ENCODE measurements around the gene CGNL1. TPM values are rescaled to one million over a fixed set of nuclear protein-coding genes. Genes with fewer than 3 reads are reported as not detected.

The CGNL1 gene
- total RNA-seq, 1 donor from 2014 or later, result 0.11 TPM

DNA sequence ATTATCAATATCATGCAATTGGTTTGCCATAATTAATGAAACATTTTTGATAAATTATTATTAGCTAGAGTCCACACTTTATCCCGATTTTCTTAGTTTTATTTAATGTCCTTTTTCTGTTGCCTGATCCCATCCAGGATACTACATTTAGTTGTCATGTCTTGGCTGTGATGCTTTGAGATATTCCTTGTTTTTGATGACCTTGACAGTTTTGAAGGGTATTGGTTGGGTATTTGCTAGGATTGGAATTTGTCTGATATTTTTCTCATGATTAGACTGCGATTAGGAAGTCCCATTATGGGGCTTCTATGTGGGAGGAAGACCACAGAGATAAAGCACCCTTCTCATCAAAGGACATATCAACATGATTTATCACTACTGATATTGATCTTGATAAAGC is 43.0 kb downstream of the CGNL1 start:
- ChIA-PET POLR2A (no interaction called here), CTCF (no interaction called here)
- DNase-seq (no peak), ATAC-seq (ENCODE audit: low read depth) (no peak)
- Mint-ChIP-seq H3K27me3 (peaks cover 2% of the 10 kb centered on the region), H3K9me3 (no peaks in the 10 kb centered on the region), H3K4me3 (no peak overlapping the region), H3K36me3 (ENCODE audit: low read depth) (no peaks in the 10 kb centered on the region), H3K4me1 (no peaks in the 10 kb centered on the region), H3K27ac (no peak overlapping the region)
- TF ChIP-seq CTCF (IDR thresholded peaks at IDR 0.05), result no peak
- intact Hi-C loops (cut with micrococcal nuclease), result no loop called here

DNA sequence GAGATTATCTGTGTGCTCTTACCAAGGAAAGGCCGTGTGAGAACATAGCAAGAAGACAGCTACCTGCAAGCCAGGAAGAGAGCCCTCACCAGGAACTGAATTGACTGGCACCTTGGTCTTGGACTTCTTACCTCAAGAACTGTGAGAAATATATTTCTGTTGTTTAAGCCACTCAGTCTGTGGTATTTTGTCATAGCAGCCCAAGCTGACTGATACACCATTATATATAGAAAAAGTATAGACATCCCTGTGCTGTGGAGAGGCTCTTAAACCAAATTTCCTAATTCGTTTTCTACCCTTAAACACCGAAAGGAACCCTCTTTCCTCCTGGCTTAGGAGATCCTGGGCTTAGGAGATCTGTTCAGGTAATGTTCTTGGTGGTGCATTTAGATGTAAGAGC is 44.8 kb downstream of the CGNL1 start:
- H3K4me1 Mint-ChIP-seq, result no peaks in the 10 kb centered on the region
- H3K4me3 Mint-ChIP-seq, result no peak overlapping the region
- ChIA-PET POLR2A (no interaction called here), CTCF (no interaction called here)
- DNase-seq, result no peak
- intact Hi-C loops (cut with micrococcal nuclease), result no loop called here
- no peaks in the 10 kb centered on the region for H3K36me3 Mint-ChIP-seq (ENCODE audit: low read depth)
- TF ChIP-seq CTCF (IDR thresholded peaks at IDR 0.05), result no peak
- ATAC-seq (ENCODE audit: low read depth), result no peak
- no peaks in the 10 kb centered on the region for H3K27me3 Mint-ChIP-seq
- no peaks in the 10 kb centered on the region for H3K9me3 Mint-ChIP-seq
- H3K27ac Mint-ChIP-seq, result no peak overlapping the region

GRCh38 chr15:57421551-57421950 is 45.2 kb downstream of the CGNL1 start:
- ATAC-seq (ENCODE audit: low read depth) (no peak), DNase-seq (no peak)
- no peak for TF ChIP-seq CTCF (IDR thresholded peaks at IDR 0.05)
- ChIA-PET POLR2A (no interaction called here), CTCF (no interaction called here)
- Mint-ChIP-seq H3K9me3 (no peaks in the 10 kb centered on the region), H3K36me3 (ENCODE audit: low read depth) (no peaks in the 10 kb centered on the region), H3K4me1 (no peaks in the 10 kb centered on the region), H3K27ac (no peak overlapping the region), H3K4me3 (no peak overlapping the region), H3K27me3 (no peaks in the 10 kb centered on the region)
- intact Hi-C loops (cut with micrococcal nuclease), result no loop called here

DNA sequence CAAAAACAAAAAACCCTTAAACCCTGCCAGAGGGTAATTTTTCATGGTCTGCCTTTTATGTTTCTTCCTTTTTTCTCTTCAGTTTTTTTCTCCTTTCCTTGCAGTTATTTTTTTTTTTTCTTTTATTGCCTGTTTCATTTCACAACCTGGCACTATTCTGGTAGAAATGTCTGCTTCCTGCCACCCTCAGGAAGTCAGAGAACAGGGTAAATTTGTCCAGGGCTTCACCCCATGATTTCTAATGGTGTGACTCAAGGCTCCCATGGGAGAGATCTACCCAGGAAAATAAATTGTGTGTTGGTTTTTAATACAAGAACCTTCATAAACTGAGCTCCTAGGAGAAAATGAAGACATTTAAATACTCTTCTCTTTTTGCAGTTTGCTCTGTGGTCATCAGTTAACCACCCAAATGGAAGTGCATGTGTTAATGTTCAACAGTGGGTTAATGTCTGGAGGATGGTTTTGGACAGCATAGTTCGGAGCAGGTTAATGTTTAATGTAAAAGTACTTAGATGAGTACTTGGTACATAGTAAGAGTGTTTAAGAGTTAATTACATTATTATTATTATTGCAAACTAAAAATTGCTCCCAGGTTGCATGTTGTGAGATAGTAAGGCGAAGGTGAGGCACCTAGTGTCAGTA is 45.9 kb downstream of the CGNL1 start:
- DNase-seq, result no peak
- H3K36me3 Mint-ChIP-seq (ENCODE audit: low read depth), result no peaks in the 10 kb centered on the region
- intact Hi-C loops (cut with micrococcal nuclease), result no loop called here
- H3K27ac Mint-ChIP-seq, result no peak overlapping the region
- no peaks in the 10 kb centered on the region for H3K9me3 Mint-ChIP-seq
- CTCF ChIA-PET, result no interaction called here
- no peak overlapping the region for H3K4me3 Mint-ChIP-seq
- POLR2A ChIA-PET, result no interaction called here
- H3K4me1 Mint-ChIP-seq, result no peaks in the 10 kb centered on the region
- no peak for TF ChIP-seq CTCF (IDR thresholded peaks at IDR 0.05)
- H3K27me3 Mint-ChIP-seq, result no peaks in the 10 kb centered on the region
- no peak for ATAC-seq (ENCODE audit: low read depth)

- Mint-ChIP-seq H3K9me3 (no peaks in the 10 kb centered on the region), H3K36me3 (ENCODE audit: low read depth) (no peaks in the 10 kb centered on the region), H3K27me3 (no peaks in the 10 kb centered on the region), H3K27ac (no peak overlapping the region), H3K4me3 (no peak overlapping the region), H3K4me1 (no peaks in the 10 kb centered on the region)
- ATAC-seq (ENCODE audit: low read depth), result no peak
- intact Hi-C loops (cut with micrococcal nuclease), result no loop called here
- DNase-seq, result no peak
- no peak for TF ChIP-seq CTCF (IDR thresholded peaks at IDR 0.05)
- CTCF ChIA-PET, result no interaction called here
- POLR2A ChIA-PET, result no interaction called here
These were observed 47.4 kb downstream of the CGNL1 start for GRCh38 chr15:57423599-57424140.

Data from activated B cell treated with CpG ODN at 0.5 μM for 24 hours (primary cell).